ENCODE measurements around the gene ACOT8. TPM values are rescaled to one million over a fixed set of nuclear protein-coding genes. Genes with fewer than 3 reads are reported as not detected.

The ACOT8 gene
- total and polyA plus RNA-seq, 2 donors (not counting 3 experiments of a cell fraction or from before 2014, with no cell fraction given): 15.5 to 50.9 TPM

- Histone ChIP-seq H3K27me3 (ENCODE audit: control insufficient read depth in 2 of 2, insufficient read depth in 2 of 2, low read length in 2 of 2) (peaks cover 0 to 3% of the 10 kb centered on the region in 2 experiments), H3K4me3 (replicated peaks in 1 of 3; ENCODE audit: insufficient read depth in 1 of 3, low read depth in 1 of 3, low read length in 3 of 3) (no peak overlapping the region), H4K20me1 (replicated peaks; ENCODE audit: control insufficient read depth, extremely low read depth, insufficient read depth, low read length) (no peaks in the 10 kb centered on the region), H3K27ac (ENCODE audit: insufficient read depth, low read depth, low read length) (no peak overlapping the region), H3K9ac (replicated peaks; ENCODE audit: extremely low read depth, insufficient read depth, low read length) (no peak overlapping the region), H2AFZ (ENCODE audit: low read depth, low read length) (no peak overlapping the region), H3K9me3 (replicated peaks; ENCODE audit: control insufficient read depth, insufficient read depth, low read length) (no peaks in the 10 kb centered on the region), H3K9me1 (replicated peaks; ENCODE audit: control insufficient read depth, extremely low read depth, insufficient read depth, low read length) (no peaks in the 10 kb centered on the region), H3K36me3 (ENCODE audit: control insufficient read depth in 2 of 2, extremely low read depth in 1 of 2, insufficient read depth in 2 of 2, low read length in 2 of 2) (no peaks in the 10 kb centered on the region), H3K4me1 (ENCODE audit: control insufficient read depth, extremely low read depth, insufficient read depth, low read length) (peaks cover 5% of the 10 kb centered on the region), H3K4me2 (ENCODE audit: insufficient read depth, low read length) (no peak overlapping the region), H3K79me2 (ENCODE audit: control insufficient read depth, insufficient read depth, low read length) (no peaks in the 10 kb centered on the region)
- intact Hi-C loops (cut with micrococcal nuclease) (no loop called here), dilution Hi-C loops (cut with MboI; ENCODE audit: extremely low pct_ligation_motif_present, low sequenced_read_pairs) (no loop called here)
- no TSS peak for BruUV-seq (replicated peaks)
- CTCF ChIA-PET: interaction anchor here (1.0 kb wide), 1 partner anchor 142 kb away, joined by 3 read pairs; no protein-coding TSS in a partner anchor
- POLR2A ChIA-PET: no interaction called here
- FAIRE-seq (no peak), DNase-seq (ENCODE audit: low read depth, low spot score) (no peak)
- TF ChIP-seq POLR2AphosphoS5 (IDR thresholded peaks at IDR 0.05; ENCODE audit: insufficient read depth, low read depth, low read length): no peak
- TF ChIP-seq FOS (IDR thresholded peaks at IDR 0.05; ENCODE audit: borderline replicate concordance, insufficient read depth, low read length): no peak
- TF ChIP-seq GATA2 (IDR thresholded peaks at IDR 0.05; ENCODE audit: insufficient read depth, insufficient read length, low read depth, low read length): no peak
- no peak for TF ChIP-seq POLR2A (IDR thresholded peaks at IDR 0.05; ENCODE audit: low read depth, low read length)
- no peak for TF ChIP-seq JUN (IDR thresholded peaks at IDR 0.05; ENCODE audit: borderline replicate concordance, insufficient read depth, insufficient read length, low read depth)
These were observed 28.6 kb downstream of the ACOT8 start for GRCh38 chr20:45828589-45828988.

- no peak for FAIRE-seq
- Histone ChIP-seq H3K4me1 (ENCODE audit: control insufficient read depth, extremely low read depth, insufficient read depth, low read length) (peaks cover 4% of the 10 kb centered on the region), H3K27me3 (ENCODE audit: control insufficient read depth in 2 of 2, insufficient read depth in 2 of 2, low read length in 2 of 2) (peaks cover 6 to 11% of the 10 kb centered on the region in 2 experiments), H3K4me2 (ENCODE audit: insufficient read depth, low read length) (no peak overlapping the region), H3K79me2 (ENCODE audit: control insufficient read depth, insufficient read depth, low read length) (no peaks in the 10 kb centered on the region), H2AFZ (ENCODE audit: low read depth, low read length) (no peak overlapping the region), H4K20me1 (replicated peaks; ENCODE audit: control insufficient read depth, extremely low read depth, insufficient read depth, low read length) (no peaks in the 10 kb centered on the region), H3K9ac (replicated peaks; ENCODE audit: extremely low read depth, insufficient read depth, low read length) (no peak overlapping the region), H3K4me3 (replicated peaks in 1 of 3; ENCODE audit: insufficient read depth in 1 of 3, low read depth in 1 of 3, low read length in 3 of 3) (no peak overlapping the region), H3K9me1 (replicated peaks; ENCODE audit: control insufficient read depth, extremely low read depth, insufficient read depth, low read length) (no peaks in the 10 kb centered on the region), H3K36me3 (ENCODE audit: control insufficient read depth in 2 of 2, extremely low read depth in 1 of 2, insufficient read depth in 2 of 2, low read length in 2 of 2) (no peaks in the 10 kb centered on the region), H3K27ac (ENCODE audit: insufficient read depth, low read depth, low read length) (no peak overlapping the region), H3K9me3 (replicated peaks; ENCODE audit: control insufficient read depth, insufficient read depth, low read length) (no peaks in the 10 kb centered on the region)
- POLR2A ChIA-PET: no interaction called here
- TF ChIP-seq FOS (IDR thresholded peaks at IDR 0.05; ENCODE audit: borderline replicate concordance, insufficient read depth, low read length) (no peak), POLR2A (IDR thresholded peaks at IDR 0.05; ENCODE audit: low read depth, low read length) (no peak), POLR2AphosphoS5 (IDR thresholded peaks at IDR 0.05; ENCODE audit: insufficient read depth, low read depth, low read length) (no peak), GATA2 (IDR thresholded peaks at IDR 0.05; ENCODE audit: insufficient read depth, insufficient read length, low read depth, low read length) (no peak), MYC (IDR thresholded peaks at IDR 0.05; ENCODE audit: low read depth, low read length) (no peak), CTCF (IDR thresholded peaks at IDR 0.05; ENCODE audit: extremely low read depth in 1 of 2, insufficient read depth in 1 of 2, low read depth in 1 of 2, low read length in 2 of 2) (no peak), EZH2 (IDR thresholded peaks at IDR 0.05; ENCODE audit: borderline replicate concordance, low read depth, low read length, severe bottlenecking) (no peak), JUN (IDR thresholded peaks at IDR 0.05; ENCODE audit: borderline replicate concordance, insufficient read depth, insufficient read length, low read depth) (no peak)
- TF ChIP-seq, protein P1, sequence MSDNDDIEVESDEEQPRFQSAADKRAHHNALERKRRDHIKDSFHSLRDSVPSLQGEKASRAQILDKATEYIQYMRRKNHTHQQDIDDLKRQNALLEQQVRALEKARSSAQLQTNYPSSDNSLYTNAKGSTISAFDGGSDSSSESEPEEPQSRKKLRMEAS (IDR thresholded peaks at IDR 0.05; ENCODE audit: insufficient read depth, insufficient read length): no peak
- intact Hi-C loops (cut with micrococcal nuclease) (no loop called here), dilution Hi-C loops (cut with MboI; ENCODE audit: extremely low pct_ligation_motif_present, low sequenced_read_pairs) (no loop called here)
- no TSS peak for BruUV-seq (replicated peaks)
- CTCF ChIA-PET: interaction anchor here (1.0 kb wide), 1 partner anchor 143 kb away, joined by 3 read pairs; no protein-coding TSS in a partner anchor
- DNase-seq (ENCODE audit: low read depth, low spot score): no peak
These were observed 29.5 kb downstream of the ACOT8 start for GRCh38 chr20:45827712-45828111.
